Mesendoderm (in vitro differentiated cells): ENCODE measurements around the gene AQP3.
"Not testable (repeated sequence)": the region's sequence is repeated elsewhere in the genome, so short reads cannot be mapped to it uniquely, and the experiment has no call there.

Experiments used
- DNase-seq: peaks from one replicate; pipeline ENCODE4 v3.0.0; 2013
- H2AK5ac ChIP-seq: 2 replicates; pipeline ENCODE4 v1.6.1; 2013; ENCODE audit warnings: low read length, inconsistent platforms
- H2BK120ac ChIP-seq: 2 replicates; pipeline ENCODE4 v1.6.1; 2013; ENCODE audit warnings: low read depth, mild to moderate bottlenecking, low read length, moderate library complexity, mixed read lengths
- H2BK15ac ChIP-seq: replicated peaks from 2 replicates; pipeline ENCODE4 v1.6.1; 2013; ENCODE audit warnings: low read depth, mild to moderate bottlenecking, moderate library complexity
- H2BK5ac ChIP-seq: 2 replicates; pipeline ENCODE4 v1.6.1; 2013; ENCODE audit warnings: low read length, inconsistent platforms
- H3K18ac ChIP-seq: 2 replicates; pipeline ENCODE4 v1.6.1; 2013; ENCODE audit warnings: mild to moderate bottlenecking, low read length, mixed read lengths
- H3K23ac ChIP-seq: one replicate; pipeline ENCODE4 v1.6.1; 2013; ENCODE audit warnings: low read length
- H3K27ac ChIP-seq: 2 replicates; pipeline ENCODE4 v1.5.1; 2013; ENCODE audit warnings: low read depth, mild to moderate bottlenecking, inconsistent platforms, low read length, moderate library complexity
- H3K27me3 ChIP-seq: 2 replicates; pipeline ENCODE4 v1.6.1; 2013; ENCODE audit warnings: low read length, control low read depth, mild to moderate bottlenecking, inconsistent platforms; ENCODE audit not compliant: insufficient read depth, poor library complexity
- H3K36me3 ChIP-seq: 2 replicates; pipeline ENCODE4 v1.6.1; 2013; ENCODE audit warnings: low read length, inconsistent platforms; ENCODE audit not compliant: control insufficient read depth, insufficient read depth
- H3K4ac ChIP-seq: one replicate; pipeline ENCODE4 v1.6.1; 2013; ENCODE audit warnings: low read depth, mild to moderate bottlenecking, low read length, moderate library complexity
- H3K4me1 ChIP-seq: 2 replicates; pipeline ENCODE4 v1.6.1; 2013; ENCODE audit warnings: low read depth, low read length, inconsistent platforms; ENCODE audit not compliant: control insufficient read depth
- H3K4me2 ChIP-seq: 2 replicates; pipeline ENCODE4 v1.6.1; 2013; ENCODE audit warnings: low read length
- H3K4me3 ChIP-seq: 2 replicates; pipeline ENCODE4 v1.5.1; 2013; ENCODE audit warnings: mild to moderate bottlenecking, low read length
- H3K56ac ChIP-seq: one replicate; pipeline ENCODE4 v1.6.1; 2013; ENCODE audit warnings: low read length
- H3K79me1 ChIP-seq: 2 replicates; pipeline ENCODE4 v1.6.1; 2013; ENCODE audit warnings: low read length, inconsistent platforms
- H3K79me2 ChIP-seq: 2 replicates; pipeline ENCODE4 v1.6.1; 2013; ENCODE audit warnings: mild to moderate bottlenecking, low read length; ENCODE audit not compliant: control insufficient read depth, insufficient read depth
- H3K9ac ChIP-seq: 2 replicates; pipeline ENCODE4 v1.6.1; 2013; ENCODE audit warnings: low read length, inconsistent platforms
- H4K5ac ChIP-seq: one replicate; pipeline ENCODE4 v1.6.1; 2013; ENCODE audit warnings: low read length
- H4K8ac ChIP-seq: one replicate; pipeline ENCODE4 v1.6.1; 2013; ENCODE audit warnings: low read depth, mild to moderate bottlenecking, control low read depth, low read length, moderate library complexity
- WGBS: extraction: QIAGEN DNeasy Blood & Tissue Kit; methylation state at CpG from one replicate; pipeline ENCODE4 v1.1.7; 2013; ENCODE audit warnings: low lambda C conversion rate, missing lambda C conversion rate; ENCODE audit not compliant: insufficient coverage; ENCODE audit errors: extremely low coverage; 5-methylcytosine and 5-hydroxymethylcytosine counted together

Gene AQP3

DNA sequence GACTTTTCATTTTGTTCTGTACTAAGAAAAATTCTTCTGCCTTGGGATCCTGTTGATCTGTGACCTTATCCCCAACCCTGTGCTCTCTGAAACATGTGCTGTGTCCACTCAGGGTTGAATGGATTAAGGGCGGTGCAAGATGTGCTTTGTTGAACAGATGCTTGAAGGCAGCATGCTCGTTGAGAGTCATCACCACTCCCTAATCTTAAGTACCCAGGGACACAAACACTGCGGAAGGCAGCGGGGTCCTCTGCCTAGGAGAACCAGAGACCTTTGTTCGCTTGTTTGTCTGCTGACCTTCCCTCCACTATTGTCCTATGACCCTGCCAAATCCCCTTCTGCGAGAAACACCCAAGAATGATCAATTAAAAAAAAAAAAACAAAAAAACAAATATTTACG, 23.4 kb downstream of the AQP3 start:
- not testable (repeated sequence) for H3K27ac ChIP-seq, H3K4me1 ChIP-seq, H3K4me2 ChIP-seq, H4K8ac ChIP-seq, H3K9ac ChIP-seq, H2BK120ac ChIP-seq, H3K27me3 ChIP-seq, H3K79me1 ChIP-seq, DNase-seq, H3K4me3 ChIP-seq, H3K18ac ChIP-seq, H2BK15ac ChIP-seq, H4K5ac ChIP-seq, H3K4ac ChIP-seq, H3K79me2 ChIP-seq, H3K56ac ChIP-seq, H2AK5ac ChIP-seq, H3K36me3 ChIP-seq, H3K23ac ChIP-seq, H2BK5ac ChIP-seq
- WGBS = no CpG with 5 or more reads among the region's 7 CpGs

DNA sequence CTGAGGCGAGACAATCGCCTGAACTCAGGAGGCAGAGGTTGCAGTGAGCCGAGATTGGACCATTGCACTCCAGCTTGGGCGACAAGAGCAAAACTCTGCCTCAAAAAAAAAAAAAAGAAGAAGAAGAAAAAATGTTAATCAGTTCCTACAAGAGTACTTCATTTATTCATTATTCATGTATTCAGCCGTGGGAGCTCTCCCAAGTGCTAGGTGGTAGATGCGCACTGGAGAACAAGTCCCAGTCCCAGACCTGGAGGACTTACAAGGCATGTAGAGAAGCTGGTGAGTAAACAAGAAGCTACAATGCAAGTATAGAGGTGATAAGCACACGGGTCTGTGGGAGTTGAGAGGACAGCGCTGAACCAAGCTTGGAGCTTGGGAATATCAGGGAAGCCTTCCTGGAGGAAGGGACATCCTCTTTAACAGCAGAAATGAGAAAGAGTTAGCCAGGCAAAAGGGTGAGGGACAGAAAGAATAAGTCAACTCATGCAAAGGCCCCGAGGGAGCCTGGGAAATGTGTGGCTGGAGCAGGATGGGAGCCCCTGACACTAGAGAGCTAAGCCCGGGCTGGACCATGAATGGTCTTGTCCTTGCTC, 27.6 kb downstream of the AQP3 start:
- Histone ChIP-seq H3K9ac (no peak overlapping the region), H3K27ac (no peak overlapping the region), H3K23ac (no peak overlapping the region), H3K79me2 (no peaks in the 10 kb centered on the region), H3K36me3 (no peaks in the 10 kb centered on the region), H2BK120ac (no peak overlapping the region), H2AK5ac (no peak overlapping the region), H3K4ac (no peak overlapping the region), H2BK15ac (no peak overlapping the region), H4K5ac (no peak overlapping the region), H3K4me2 (no peak overlapping the region), H3K79me1 (no peaks in the 10 kb centered on the region), H3K18ac (no peak overlapping the region), H4K8ac (no peak overlapping the region), H3K56ac (no peak overlapping the region), H2BK5ac (no peak overlapping the region), H3K4me1 (peaks cover 3% of the 10 kb centered on the region), H3K27me3 (no peaks in the 10 kb centered on the region), H3K4me3 (no peak overlapping the region)
- WGBS = no CpG with 5 or more reads among the region's 10 CpGs
- DNase-seq = no peak

DNA sequence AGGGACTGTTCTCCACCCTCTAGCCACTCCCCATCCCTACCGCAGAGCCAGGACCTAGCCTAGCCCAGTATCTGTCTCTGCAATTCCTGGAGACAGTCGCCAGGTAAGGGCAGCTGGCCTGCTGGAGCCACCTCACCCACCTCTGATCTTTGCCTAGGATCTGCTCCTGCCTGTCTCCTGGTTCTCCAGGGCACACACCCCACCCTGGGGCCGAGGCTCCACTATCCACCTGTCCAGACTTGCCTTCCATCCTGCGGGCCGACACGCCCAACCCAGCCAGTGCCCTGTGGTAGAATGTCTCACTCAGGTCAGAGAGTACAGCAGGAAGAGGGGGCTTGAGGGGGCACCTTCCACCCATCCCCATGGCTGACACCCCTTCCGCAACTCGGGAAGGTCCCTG, 29.3 kb downstream of the AQP3 start:
- DNase-seq = no peak
- Histone ChIP-seq H3K4me1 (peaks cover 3% of the 10 kb centered on the region), H3K4me2 (no peak overlapping the region), H4K8ac (no peak overlapping the region), H3K9ac (no peak overlapping the region), H3K27ac (no peak overlapping the region), H4K5ac (no peak overlapping the region), H3K23ac (no peak overlapping the region), H3K56ac (no peak overlapping the region), H2BK5ac (no peak overlapping the region), H3K4me3 (no peak overlapping the region), H2AK5ac (no peak overlapping the region), H3K4ac (no peak overlapping the region), H3K18ac (no peak overlapping the region), H2BK120ac (no peak overlapping the region), H2BK15ac (no peak overlapping the region), H3K27me3 (no peaks in the 10 kb centered on the region), H3K79me1 (no peaks in the 10 kb centered on the region), H3K79me2 (no peaks in the 10 kb centered on the region), H3K36me3 (no peaks in the 10 kb centered on the region)
- no CpG with 5 or more reads among the region's 8 CpGs for WGBS

DNA sequence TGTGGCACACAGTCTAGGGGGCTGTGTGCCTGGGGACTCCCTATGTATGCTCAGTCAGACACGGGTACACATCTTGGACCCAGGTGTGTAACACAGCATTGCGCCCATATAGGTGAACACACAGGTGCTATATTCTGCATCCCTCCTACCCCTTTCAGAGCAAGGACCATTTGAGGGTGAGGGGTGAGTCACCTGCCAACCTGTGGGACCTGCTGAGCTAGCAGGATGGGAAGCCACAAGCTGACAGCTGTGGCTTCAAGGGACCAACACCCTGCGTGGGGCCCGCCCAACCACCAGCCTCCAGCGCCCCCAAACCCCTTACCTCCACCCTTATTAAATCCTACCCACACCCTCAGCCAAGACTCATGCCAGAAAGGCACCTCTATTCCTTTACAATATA, 30.4 kb downstream of the AQP3 start:
- Histone ChIP-seq H3K4me2 (no peak overlapping the region), H3K27ac (no peak overlapping the region), H4K8ac (no peak overlapping the region), H3K23ac (no peak overlapping the region), H3K18ac (no peak overlapping the region), H3K79me1 (no peaks in the 10 kb centered on the region), H3K56ac (no peak overlapping the region), H2AK5ac (no peak overlapping the region), H3K4ac (no peak overlapping the region), H3K27me3 (no peaks in the 10 kb centered on the region), H2BK120ac (no peak overlapping the region), H3K79me2 (no peaks in the 10 kb centered on the region), H2BK5ac (no peak overlapping the region), H3K4me3 (no peak overlapping the region), H3K9ac (no peak overlapping the region), H2BK15ac (no peak overlapping the region), H3K4me1 (peaks cover 3% of the 10 kb centered on the region), H4K5ac (no peak overlapping the region), H3K36me3 (no peaks in the 10 kb centered on the region)
- WGBS = no CpG with 5 or more reads among the region's 5 CpGs
- DNase-seq = no peak

DNA sequence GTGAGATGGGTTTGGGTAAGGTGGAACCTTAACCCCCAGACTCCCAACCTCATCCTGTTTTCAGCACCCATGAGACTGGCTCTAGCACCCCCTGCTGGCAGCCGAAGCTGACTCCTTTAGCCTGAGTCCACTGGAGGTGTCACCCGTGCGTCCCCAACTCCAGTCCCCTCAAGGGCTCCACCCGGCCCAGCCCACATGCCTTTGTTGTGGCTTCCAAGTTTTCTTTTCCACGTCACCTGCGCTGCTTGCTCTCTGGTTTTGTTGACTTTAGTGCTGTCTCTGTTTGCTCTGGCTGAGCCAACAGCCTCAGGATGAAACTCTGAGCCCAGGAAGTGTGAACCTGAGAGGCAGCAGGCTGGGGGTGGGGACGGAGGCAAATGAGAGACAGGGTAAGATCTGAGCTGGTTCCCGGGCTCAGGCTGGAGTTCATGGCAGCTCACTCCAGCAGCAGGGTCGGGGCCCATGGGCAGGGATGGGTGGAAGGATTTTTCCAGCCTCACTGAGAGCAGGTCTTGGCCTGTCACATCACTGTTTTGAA, 31.8 kb downstream of the AQP3 start:
- H3K4me1 ChIP-seq = peaks cover 3% of the 10 kb centered on the region
- no peak overlapping the region for H4K8ac ChIP-seq
- H3K9ac ChIP-seq = no peak overlapping the region
- H2AK5ac ChIP-seq = no peak overlapping the region
- H2BK15ac ChIP-seq = no peak overlapping the region
- no CpG with 5 or more reads among the region's 9 CpGs for WGBS
- H3K4me3 ChIP-seq = no peak overlapping the region
- no peak overlapping the region for H2BK5ac ChIP-seq
- peak overlapping the region; percentile 74 for H3K56ac ChIP-seq
- H2BK120ac ChIP-seq = no peak overlapping the region
- DNase-seq = peak; percentile 85
- no peaks in the 10 kb centered on the region for H3K27me3 ChIP-seq
- H3K23ac ChIP-seq = no peak overlapping the region
- no peaks in the 10 kb centered on the region for H3K36me3 ChIP-seq
- H3K4me2 ChIP-seq = no peak overlapping the region
- H3K18ac ChIP-seq = no peak overlapping the region
- H3K79me2 ChIP-seq = no peaks in the 10 kb centered on the region
- H3K27ac ChIP-seq = no peak overlapping the region
- H3K4ac ChIP-seq = no peak overlapping the region
- no peaks in the 10 kb centered on the region for H3K79me1 ChIP-seq
- H4K5ac ChIP-seq = no peak overlapping the region

DNA sequence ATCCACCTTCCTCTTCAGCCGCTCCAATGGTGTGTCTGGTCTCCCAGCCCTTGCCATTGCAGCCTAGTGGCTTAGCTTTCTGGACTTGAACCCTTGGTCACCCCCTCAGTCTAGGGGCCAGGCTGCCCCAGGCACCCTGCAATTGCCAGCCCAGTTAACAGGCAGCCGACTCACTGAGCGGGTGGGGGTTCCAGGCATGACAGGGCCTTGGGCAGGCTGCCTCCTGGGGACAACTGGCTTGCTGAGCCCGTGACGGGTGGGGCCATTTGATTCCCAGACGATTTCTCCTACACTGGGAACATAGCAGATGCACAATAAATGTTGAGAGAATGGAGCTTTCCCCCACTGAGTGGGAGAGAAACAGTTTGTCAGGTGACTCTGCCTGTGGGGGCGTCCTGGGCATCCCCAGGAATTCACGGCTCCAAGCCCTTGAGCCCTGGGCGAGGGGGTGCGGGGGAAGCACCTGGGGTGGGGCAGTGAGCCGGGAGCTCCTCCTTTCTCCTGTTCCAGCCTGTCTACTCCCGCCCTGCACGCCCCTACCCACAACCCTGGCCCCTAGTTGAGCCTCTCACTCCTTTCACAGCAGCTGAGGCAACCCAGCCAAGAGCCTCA, 32.4 kb downstream of the AQP3 start:
- H3K18ac ChIP-seq = no peak overlapping the region
- no peak overlapping the region for H3K23ac ChIP-seq
- H2AK5ac ChIP-seq = no peak overlapping the region
- no peak overlapping the region for H4K8ac ChIP-seq
- WGBS = no CpG with 5 or more reads among the region's 13 CpGs
- no peaks in the 10 kb centered on the region for H3K36me3 ChIP-seq
- H3K27me3 ChIP-seq = no peaks in the 10 kb centered on the region
- no peak overlapping the region for H3K4ac ChIP-seq
- H4K5ac ChIP-seq = no peak overlapping the region
- no peaks in the 10 kb centered on the region for H3K79me2 ChIP-seq
- H3K56ac ChIP-seq = no peak overlapping the region
- no peak for DNase-seq
- H2BK120ac ChIP-seq = no peak overlapping the region
- no peak overlapping the region for H3K4me2 ChIP-seq
- no peak overlapping the region for H3K9ac ChIP-seq
- no peak overlapping the region for H2BK15ac ChIP-seq
- no peak overlapping the region for H3K4me3 ChIP-seq
- no peak overlapping the region for H2BK5ac ChIP-seq
- H3K27ac ChIP-seq = no peak overlapping the region
- no peaks in the 10 kb centered on the region for H3K79me1 ChIP-seq
- H3K4me1 ChIP-seq = peaks cover 3% of the 10 kb centered on the region
